CD4-positive, alpha-beta T cell (primary cell): ENCODE measurements around the gene INMT. TPM values are rescaled to one million over a fixed set of nuclear protein-coding genes. Genes with fewer than 3 reads are reported as not detected.

Experiments
- ATAC-seq: fragments of 200-7000 bp; cut with Tn5 transposase; one replicate; pipeline ENCODE4 v1.10.0; 2022; ENCODE audit warnings: mild to moderate bottlenecking; ENCODE audit not compliant: poor library complexity
- CTCF ChIA-PET: fragments of 350-600 bp; sonication (Branson Sonifier 250); formaldehyde crosslinking; loops from one replicate; lab custom pipeline; 2021; ENCODE audit warnings: antibody characterized with exemption, inconsistent platforms; lab: Charles Lee
- POLR2A ChIA-PET: fragments of 350-600 bp; sonication (Branson Sonifier 250); formaldehyde crosslinking; loops from one replicate; lab custom pipeline; 2021; ENCODE audit warnings: antibody characterized with exemption, inconsistent platforms; lab: Charles Lee
- DNase-seq, 14 experiments: peaks; one replicate each; pipeline ENCODE4 v3.0.0-alpha.2; 2013 to 2020; ENCODE audit warnings: mixed read lengths in 2 of 14
- H3K27ac ChIP-seq, 2 donors: one replicate each; pipeline versions ENCODE4 v1.5.1 to v1.7.0; 2013; ENCODE audit warnings: low read length in 2 of 2, low read depth in 1 of 2, mild to moderate bottlenecking in 1 of 2
- H3K27me3 ChIP-seq, 2 experiments: 1 replicate in 1 of 2; 2 replicates in 1 of 2; pipeline versions ENCODE4 v1.6.1 to v1.7.0; 2013; ENCODE audit warnings: low read length in 2 of 2, control low read depth in 1 of 2, mild to moderate bottlenecking in 1 of 2, moderate library complexity in 1 of 2; ENCODE audit not compliant: insufficient read depth in 2 of 2, control insufficient read depth in 1 of 2
- H3K36me3 ChIP-seq: one replicate; pipeline ENCODE4 v1.6.1; 2013; ENCODE audit warnings: low read length, control low read depth; ENCODE audit not compliant: insufficient read depth
- H3K4me1 ChIP-seq: one replicate; pipeline ENCODE4 v1.6.1; 2013; ENCODE audit warnings: low read length, control low read depth; ENCODE audit not compliant: insufficient read depth
- H3K4me3 ChIP-seq: one replicate; pipeline ENCODE4 v1.5.1; 2013; ENCODE audit warnings: mild to moderate bottlenecking, low read length, moderate library complexity
- H3K9me3 ChIP-seq, 2 experiments: 1 replicate in 1 of 2; 2 replicates in 1 of 2; pipeline versions ENCODE4 v1.6.1 to v1.7.0; 2013; ENCODE audit warnings: low read length in 2 of 2, mild to moderate bottlenecking in 2 of 2, control low read depth in 1 of 2, moderate library complexity in 1 of 2; ENCODE audit not compliant: control insufficient read depth in 1 of 2, insufficient read depth in 1 of 2
- H3K27ac Mint-ChIP-seq: one replicate; pipeline ENCODE4 v1.8.0; 2020; ENCODE audit warnings: mixed read lengths
- H3K27me3 Mint-ChIP-seq: one replicate; pipeline ENCODE4 v1.8.0; 2021; ENCODE audit warnings: mixed read lengths
- H3K36me3 Mint-ChIP-seq: one replicate; pipeline ENCODE4 v1.8.0; 2021; ENCODE audit warnings: low read depth, mixed read lengths
- H3K4me1 Mint-ChIP-seq: one replicate; pipeline ENCODE4 v1.8.0; 2021; ENCODE audit warnings: low read depth, mixed read lengths
- H3K4me3 Mint-ChIP-seq: one replicate; pipeline ENCODE4 v1.8.0; 2020; ENCODE audit warnings: mild to moderate bottlenecking, mixed read lengths
- H3K9me3 Mint-ChIP-seq: one replicate; pipeline ENCODE4 v1.8.0; 2020; ENCODE audit warnings: mixed read lengths
- intact Hi-C, 2 experiments: fragments of 100-400 bp; cut with DNase I in 1 of 2; cut with micrococcal nuclease in 1 of 2; formaldehyde crosslinking; loops; one replicate each; pipeline versions ENCODE4 v1.15.1 to v1.9.0; 2023 to 2025; cut with DNase I, micrococcal nuclease
- total RNA-seq, 174 experiments: library from RNA in 2 of 174; stranded (reverse) in 2 of 174; gene quantifications; one replicate each; pipeline ENCODE4 v1.2.3 and lab custom pipeline; 2021 to 2026
- TF ChIP-seq, protein P1 (sequence below): fragments of 200-600 bp; IDR thresholded peaks from one replicate; pipeline ENCODE4 v1.8.0; 2022; ENCODE audit warnings: antibody characterized with exemption, mild to moderate bottlenecking

The INMT gene
- total RNA-seq, 2 experiments from 2014 or later = 0.36 to 0.69 TPM

GRCh38 chr7:30779574-30779973 is 27.6 kb downstream of the INMT start:
- POLR2A ChIA-PET = no interaction called here
- ATAC-seq = no peak

GRCh38 chr7:30780941-30781340 is 29.0 kb downstream of the INMT start:
- POLR2A ChIA-PET = no interaction called here

More at GRCh38 chr7:30779574-30779973, 27.6 kb downstream of the INMT start:
- CTCF ChIA-PET = no interaction called here
- Mint-ChIP-seq H3K9me3 (no peaks in the 10 kb centered on the region), H3K36me3 (no peaks in the 10 kb centered on the region), H3K4me1 (no peaks in the 10 kb centered on the region), H3K27ac (no peak overlapping the region), H3K27me3 (no peaks in the 10 kb centered on the region), H3K4me3 (no peak overlapping the region)
- Histone ChIP-seq H3K4me1 (no peaks in the 10 kb centered on the region), H3K4me3 (no peak overlapping the region), H3K27me3 (no peaks in the 10 kb centered on the region), H3K36me3 (no peaks in the 10 kb centered on the region), H3K9me3 (no peaks in the 10 kb centered on the region), H3K27ac (no peak overlapping the region)
- no peak for DNase-seq
- TF ChIP-seq, protein P1, sequence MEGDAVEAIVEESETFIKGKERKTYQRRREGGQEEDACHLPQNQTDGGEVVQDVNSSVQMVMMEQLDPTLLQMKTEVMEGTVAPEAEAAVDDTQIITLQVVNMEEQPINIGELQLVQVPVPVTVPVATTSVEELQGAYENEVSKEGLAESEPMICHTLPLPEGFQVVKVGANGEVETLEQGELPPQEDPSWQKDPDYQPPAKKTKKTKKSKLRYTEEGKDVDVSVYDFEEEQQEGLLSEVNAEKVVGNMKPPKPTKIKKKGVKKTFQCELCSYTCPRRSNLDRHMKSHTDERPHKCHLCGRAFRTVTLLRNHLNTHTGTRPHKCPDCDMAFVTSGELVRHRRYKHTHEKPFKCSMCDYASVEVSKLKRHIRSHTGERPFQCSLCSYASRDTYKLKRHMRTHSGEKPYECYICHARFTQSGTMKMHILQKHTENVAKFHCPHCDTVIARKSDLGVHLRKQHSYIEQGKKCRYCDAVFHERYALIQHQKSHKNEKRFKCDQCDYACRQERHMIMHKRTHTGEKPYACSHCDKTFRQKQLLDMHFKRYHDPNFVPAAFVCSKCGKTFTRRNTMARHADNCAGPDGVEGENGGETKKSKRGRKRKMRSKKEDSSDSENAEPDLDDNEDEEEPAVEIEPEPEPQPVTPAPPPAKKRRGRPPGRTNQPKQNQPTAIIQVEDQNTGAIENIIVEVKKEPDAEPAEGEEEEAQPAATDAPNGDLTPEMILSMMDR = no peak
- intact Hi-C loops = loop anchor here in 1 of 2 experiments (10.0 kb wide), 1 partner anchor 745 kb away; no protein-coding TSS in a partner anchor

DNA sequence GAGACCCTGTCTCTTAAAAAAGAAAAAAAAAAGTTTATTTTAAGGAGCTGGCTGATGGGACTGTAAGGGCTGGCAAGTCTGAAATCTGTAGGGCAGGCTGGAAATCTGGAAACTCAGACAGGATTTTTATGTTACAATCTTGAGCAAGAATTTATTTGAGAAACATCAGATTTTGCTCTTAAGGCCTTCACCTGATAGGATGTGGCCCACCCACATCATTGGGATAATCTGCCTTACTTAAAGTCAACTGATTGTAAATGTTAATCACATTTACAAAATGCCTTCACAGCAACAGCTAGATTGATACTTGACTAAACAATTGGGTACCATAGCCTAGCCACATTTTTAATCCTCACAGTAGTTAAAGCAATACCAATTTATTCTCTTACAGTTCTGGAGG is 30.8 kb downstream of the INMT start:
- TF ChIP-seq, protein P1 = no peak
- ChIA-PET CTCF (no interaction called here), POLR2A (no interaction called here)
- intact Hi-C loops = no loop called here
- Mint-ChIP-seq H3K36me3 (no peaks in the 10 kb centered on the region), H3K9me3 (no peaks in the 10 kb centered on the region), H3K27me3 (no peaks in the 10 kb centered on the region), H3K4me3 (no peak overlapping the region), H3K4me1 (no peaks in the 10 kb centered on the region), H3K27ac (no peak overlapping the region)
- H3K4me3 ChIP-seq = no peak overlapping the region
- H3K36me3 ChIP-seq = no peaks in the 10 kb centered on the region
- ATAC-seq (no peak), DNase-seq (no peak)
- H3K27ac ChIP-seq = no peak overlapping the region
- no peaks in the 10 kb centered on the region for H3K9me3 ChIP-seq
- no peaks in the 10 kb centered on the region for H3K4me1 ChIP-seq
- no peaks in the 10 kb centered on the region for H3K27me3 ChIP-seq

More at GRCh38 chr7:30780941-30781340, 29.0 kb downstream of the INMT start:
- H3K27ac ChIP-seq = no peak overlapping the region
- no peaks in the 10 kb centered on the region for H3K9me3 ChIP-seq
- H3K4me3 ChIP-seq = no peak overlapping the region
- ATAC-seq = no peak
- CTCF ChIA-PET = no interaction called here
- H3K27me3 ChIP-seq = no peaks in the 10 kb centered on the region
- TF ChIP-seq, protein P1 = no peak
- Mint-ChIP-seq H3K27me3 (no peaks in the 10 kb centered on the region), H3K27ac (no peak overlapping the region), H3K36me3 (no peaks in the 10 kb centered on the region), H3K4me3 (no peak overlapping the region), H3K9me3 (no peaks in the 10 kb centered on the region), H3K4me1 (no peaks in the 10 kb centered on the region)
- intact Hi-C loops = no loop called here
- H3K36me3 ChIP-seq = no peaks in the 10 kb centered on the region
- DNase-seq = no peak
- H3K4me1 ChIP-seq = no peaks in the 10 kb centered on the region
